HepG2 (cell line): Measurements from ENCODE around the gene DOCK4. TPM values are rescaled to one million over a fixed set of nuclear protein-coding genes. Genes with fewer than 3 reads are reported as not detected.

Experiments
- ATAC-seq: fragments of 200-7000 bp; cut with Tn5 transposase; 3 replicates; pipeline ENCODE4 v1.9.1; 2020; ENCODE audit warnings: mild to moderate bottlenecking, moderate library complexity
- BruUV-seq: library from RNA; stranded (reverse); fragments of 400-500 nt; replicated peaks from 2 replicates; lab custom pipeline; 2021; lab: Mats Ljungman, UMichigan
- CTCF ChIA-PET: fragments of 300-600 bp; formaldehyde crosslinking; extraction: SDS; loops from one replicate; lab custom pipeline; 2021; ENCODE audit warnings: low total read pairs, inconsistent platforms, low intra/inter-chr PET ratio; lab: Yijun Ruan, JAX
- POLR2A ChIA-PET: fragments of 350-600 bp; sonication (Branson Sonifier 250); formaldehyde crosslinking; loops from one replicate; lab custom pipeline; 2020; ENCODE audit warnings: antibody characterized with exemption, inconsistent platforms; lab: Yijun Ruan, JAX
- DNase-seq: peaks from one replicate; pipeline ENCODE4 v3.0.0-alpha.2; 2015; ENCODE audit warnings: low spot score
- FAIRE-seq: peaks from 3 replicates; lab custom pipeline; 2011; peaks lifted over from hg19 to GRCh38; lab: Jason Lieb, UNC
- H2AFZ ChIP-seq: one replicate; pipeline ENCODE4 v1.6.1; 2011; ENCODE audit warnings: low read length, inconsistent platforms
- H3K27ac ChIP-seq: fragments of 300-600 bp; 3 replicates; pipeline ENCODE4 v1.8.0; 2011; ENCODE audit warnings: mixed run types, mild to moderate bottlenecking, mixed read lengths, low read length, inconsistent platforms; ENCODE audit not compliant: insufficient read depth; ENCODE audit errors: extremely low read length
- H3K27me3 ChIP-seq, 2 experiments: fragments of 200-600 bp in 1 of 2; 2 replicates in 1 of 2; 3 replicates in 1 of 2; pipeline versions ENCODE4 v1.6.0 to v1.8.0; 2011; ENCODE audit warnings: low read length in 2 of 2, mild to moderate bottlenecking in 2 of 2, moderate library complexity in 2 of 2, inconsistent platforms in 1 of 2; ENCODE audit not compliant: insufficient read depth in 2 of 2, control insufficient read depth in 1 of 2
- H3K36me3 ChIP-seq, 2 experiments: fragments of 200-600 bp in 1 of 2; replicated peaks in 1 of 2; 2 replicates in 1 of 2; 3 replicates in 1 of 2; pipeline versions ENCODE4 v1.5.1 to v1.8.0; 2011; ENCODE audit warnings: low read length in 2 of 2, inconsistent platforms in 1 of 2; ENCODE audit not compliant: insufficient read depth in 2 of 2, control insufficient read depth in 1 of 2
- H3K4me1 ChIP-seq: 2 replicates; pipeline ENCODE4 v1.5.1; 2012; ENCODE audit warnings: low read length, inconsistent platforms; ENCODE audit not compliant: insufficient read depth
- H3K4me2 ChIP-seq: 2 replicates; pipeline ENCODE4 v1.6.0; 2011; ENCODE audit warnings: low read depth, low read length, inconsistent platforms
- H3K4me3 ChIP-seq, 3 experiments: fragments of 200-600 bp in 1 of 3; sonication (generic), shearing (Covaris generic) in 1 of 3; replicated peaks in 1 of 3; 2 replicates each; pipeline ENCODE4 v1.5.1; 2011 to 2016; ENCODE audit warnings: low read length in 3 of 3, inconsistent platforms in 2 of 3, low read depth in 2 of 3, mild to moderate bottlenecking in 2 of 3, control low read depth in 1 of 3, mixed read lengths in 1 of 3; ENCODE audit not compliant: insufficient read depth in 1 of 3
- H3K79me2 ChIP-seq: one replicate; pipeline ENCODE4 v1.6.1; 2011; ENCODE audit warnings: low read length, inconsistent platforms; ENCODE audit not compliant: insufficient read depth
- H3K9ac ChIP-seq: 2 replicates; pipeline ENCODE4 v1.6.0; 2011; ENCODE audit warnings: mild to moderate bottlenecking, low read depth, low read length, inconsistent platforms; ENCODE audit not compliant: insufficient read depth
- H3K9me3 ChIP-seq: 2 replicates; pipeline ENCODE4 v1.5.1; 2012; ENCODE audit warnings: mild to moderate bottlenecking, low read length
- H4K20me1 ChIP-seq: 2 replicates; pipeline ENCODE4 v1.6.0; 2011; ENCODE audit warnings: inconsistent platforms, mild to moderate bottlenecking, low read length, moderate library complexity; ENCODE audit not compliant: insufficient read depth
- BRD4 ChIP-seq: sonication (generic); formaldehyde crosslinking; IDR thresholded peaks from 2 replicates; pipeline ENCODE4 v1.4.0; 2020; ENCODE audit warnings: missing genetic modification reagents
- DPF2 ChIP-seq: sonication (generic); formaldehyde crosslinking; IDR thresholded peaks from 2 replicates; pipeline ENCODE4 v1.4.0; 2020; ENCODE audit warnings: mild to moderate bottlenecking, low read depth, missing genetic modification reagents, borderline replicate concordance
- ETV6 ChIP-seq: sonication (generic); formaldehyde crosslinking; conservative IDR thresholded peaks from 2 replicates; pipeline ENCODE4 v1.4.0; 2020; ENCODE audit warnings: missing genetic modification reagents
- GPN1 ChIP-seq: sonication (generic); formaldehyde crosslinking; IDR thresholded peaks from 2 replicates; pipeline ENCODE4 v1.5.1; 2020; ENCODE audit warnings: missing genetic modification reagents, borderline replicate concordance
- IKZF1 ChIP-seq: fragments of 450-650 bp; IDR thresholded peaks from 2 replicates; pipeline ENCODE4 v1.7.1; 2016
- MIER2 ChIP-seq: IDR thresholded peaks from 2 replicates; pipeline ENCODE4 v1.6.1; 2016; ENCODE audit warnings: missing biosample characterization, missing genetic modification reagents
- MZF1 ChIP-seq: sonication (generic); formaldehyde crosslinking; IDR thresholded peaks from 2 replicates; pipeline ENCODE4 v1.8.1; 2023; ENCODE audit warnings: mild to moderate bottlenecking, missing genetic modification reagents, borderline replicate concordance
- NCOA2 ChIP-seq: sonication (generic); formaldehyde crosslinking; IDR thresholded peaks from 2 replicates; pipeline ENCODE4 v1.8.0; 2022; ENCODE audit warnings: inconsistent platforms
- SIX1 ChIP-seq: sonication (generic); formaldehyde crosslinking; IDR thresholded peaks from 2 replicates; pipeline ENCODE4 v1.4.0; 2020; ENCODE audit warnings: missing genetic modification reagents, borderline replicate concordance
- SNAPC5 ChIP-seq: sonication (generic); formaldehyde crosslinking; IDR thresholded peaks from 2 replicates; pipeline ENCODE4 v1.8.1; 2023; ENCODE audit warnings: mild to moderate bottlenecking, missing genetic modification reagents, borderline replicate concordance
- TARDBP ChIP-seq: sonication (generic); formaldehyde crosslinking; IDR thresholded peaks from 2 replicates; pipeline ENCODE4 v1.8.0; 2022; ENCODE audit warnings: mild to moderate bottlenecking, missing genetic modification reagents
- ZFY ChIP-seq: sonication (generic); formaldehyde crosslinking; IDR thresholded peaks from 2 replicates; pipeline ENCODE4 v1.4.0; 2020; ENCODE audit warnings: missing genetic modification reagents
- ZNF292 ChIP-seq: sonication (generic); formaldehyde crosslinking; IDR thresholded peaks from 2 replicates; pipeline ENCODE4 v1.8.1; 2022; ENCODE audit warnings: mild to moderate bottlenecking, low read depth, missing genetic modification reagents, borderline replicate concordance
- ZNF468 ChIP-seq: sonication (generic); formaldehyde crosslinking; IDR thresholded peaks from 2 replicates; pipeline ENCODE4 v1.8.0; 2022; ENCODE audit warnings: mild to moderate bottlenecking, moderate library complexity, missing genetic modification reagents
- ZNF615 ChIP-seq: sonication (generic); formaldehyde crosslinking; IDR thresholded peaks from 2 replicates; pipeline ENCODE4 v1.5.0; 2020; ENCODE audit warnings: mild to moderate bottlenecking, missing genetic modification reagents, borderline replicate concordance
- ZNF619 ChIP-seq: sonication (generic); formaldehyde crosslinking; IDR thresholded peaks from 2 replicates; pipeline ENCODE4 v1.4.0; 2020; ENCODE audit warnings: mild to moderate bottlenecking, missing genetic modification reagents
- ZNF691 ChIP-seq: sonication (generic); formaldehyde crosslinking; IDR thresholded peaks from 2 replicates; pipeline ENCODE4 v1.4.0; 2020; ENCODE audit warnings: missing genetic modification reagents, low read depth, mild to moderate bottlenecking, borderline replicate concordance
- ZNF713 ChIP-seq: sonication (generic); formaldehyde crosslinking; IDR thresholded peaks from 2 replicates; pipeline ENCODE4 v1.4.0; 2020; ENCODE audit warnings: mild to moderate bottlenecking, missing genetic modification reagents
- ZSCAN30 ChIP-seq: sonication (generic); formaldehyde crosslinking; IDR thresholded peaks from 2 replicates; pipeline ENCODE4 v1.5.0; 2020; ENCODE audit warnings: mild to moderate bottlenecking, missing genetic modification reagents
- WGBS: methylation state at CpG from one replicate; pipeline ENCODE4 v1.1.6; 2017; ENCODE audit warnings: low lambda C conversion rate; 5-methylcytosine and 5-hydroxymethylcytosine counted together
- in situ Hi-C: cut with HindIII; loops from 2 replicates; pipeline ENCODE4 v1.10.0; 2017; ENCODE audit warnings: low pct_unique_long_range_greater_than_20kb; ENCODE audit not compliant: extremely low pct_ligation_motif_present
- intact Hi-C: fragments of 100-400 bp; cut with micrococcal nuclease; formaldehyde crosslinking; loops from one replicate; pipeline ENCODE4 v1.10.0; 2022; ENCODE audit not compliant: unreplicated experiment
- polyA plus RNA-seq, 8 experiments: library from polyadenylated mRNA; depleted of rRNA in 3 of 8; stranded (reverse) in 7 of 8; unstranded in 1 of 8; fragments of >200 nt; fragmentation: Illumina TruSeq in 4 of 8; extraction: Trizol in 4 of 8; gene quantifications; 2 replicates each; pipeline versions ENCODE4 v1.2.1 to v1.2.3, GENCODE V29; 2011 to 2016; ENCODE audit warnings: low read depth in 4 of 8, missing spikeins in 1 of 8, mixed read lengths in 1 of 8; ENCODE audit not compliant: insufficient read depth in 1 of 8
- total RNA-seq, 5 experiments: library from RNA; depleted of rRNA; stranded (reverse); fragments of >200 nt; fragmentation: Illumina TruSeq; extraction: Trizol; gene quantifications; 2 replicates each; pipeline ENCODE4 v1.2.3, GENCODE V29; 2016; ENCODE audit warnings: low read depth in 1 of 5
- TF ChIP-seq, protein P1 (sequence below): sonication (generic); formaldehyde crosslinking; IDR thresholded peaks from 2 replicates; pipeline ENCODE4 v1.5.0; 2020; ENCODE audit warnings: missing genetic modification reagents

Gene DOCK4
- total and polyA plus RNA-seq, 2 of the 13 experiments (the other 11 are each of a cell fraction or from before 2014, with no cell fraction given) = 13.5 to 17.4 TPM

GRCh38 chr7:111718886-111719285, 487.3 kb downstream of the DOCK4 start:
- TF ChIP-seq ZSCAN30 (CRISPR knock-in tag) = no peak
- no peak for TF ChIP-seq IKZF1
- TF ChIP-seq MIER2 = no peak
- no peak for TF ChIP-seq NCOA2
- no peak for TF ChIP-seq BRD4
- no peak for TF ChIP-seq ZFY (CRISPR knock-in tag)
- no peak for TF ChIP-seq ZNF619 (CRISPR knock-in tag)
- TF ChIP-seq ZNF292 (CRISPR knock-in tag) = no peak
- FAIRE-seq (no peak), ATAC-seq (no peak), DNase-seq (no peak)
- Histone ChIP-seq H3K9ac (no peak overlapping the region), H4K20me1 (no peaks in the 10 kb centered on the region), H3K27me3 (no peaks in the 10 kb centered on the region; a peak in 1 of 5 replicates), H3K36me3 (no peaks in the 10 kb centered on the region), H3K9me3 (no peaks in the 10 kb centered on the region), H3K79me2 (no peaks in the 10 kb centered on the region), H3K4me2 (no peak overlapping the region), H3K4me3 (no peak overlapping the region), H3K27ac (no peak overlapping the region), H3K4me1 (no peaks in the 10 kb centered on the region), H2AFZ (no peak overlapping the region)
- 1% methylated on average over 3 of the region's 3 CpGs for WGBS
- in situ Hi-C loops = no loop called here
- CTCF ChIA-PET = no interaction called here
- POLR2A ChIA-PET = no interaction called here
- intact Hi-C loops = no loop called here
- no TSS peak for BruUV-seq

DNA sequence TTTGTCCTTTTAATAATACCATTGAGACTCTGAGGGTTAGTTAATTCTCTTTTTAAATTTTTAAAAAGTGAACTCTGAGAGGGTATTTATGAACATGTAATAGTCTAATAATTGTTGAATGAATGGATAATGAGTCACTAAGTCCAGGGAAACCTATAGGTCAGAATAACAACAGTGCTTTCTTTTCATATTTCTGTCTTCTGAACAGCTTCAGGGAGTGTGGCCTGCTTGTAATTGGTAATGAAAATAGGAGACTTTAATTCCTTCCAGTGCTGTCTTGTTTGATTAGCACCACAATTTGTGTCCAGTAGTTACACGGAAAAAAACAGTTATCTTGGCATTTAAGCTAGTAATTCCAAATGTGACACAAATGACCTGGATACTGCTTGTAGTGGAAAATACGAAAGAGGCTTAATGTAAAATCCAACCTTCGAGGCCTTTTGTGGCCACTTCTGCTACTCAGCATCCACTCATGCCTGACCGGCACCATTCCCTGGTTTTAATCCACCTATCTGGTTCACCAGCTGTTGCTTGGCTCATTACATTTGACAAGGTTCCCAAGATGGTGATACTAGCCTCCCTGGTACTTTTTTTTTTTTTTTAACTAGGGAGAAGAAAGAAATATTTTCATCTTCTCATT, 494.7 kb downstream of the DOCK4 start:
- ChIA-PET CTCF (no interaction called here), POLR2A (no interaction called here)
- intact Hi-C loops (no loop called here), in situ Hi-C loops (no loop called here)
- no peak for DNase-seq
- WGBS = 15% methylated on average over 4 of the region's 4 CpGs
- no peak overlapping the region for H3K4me2 ChIP-seq
- H3K36me3 ChIP-seq = no peaks in the 10 kb centered on the region
- ATAC-seq = no peak
- no TSS peak for BruUV-seq
- no peaks in the 10 kb centered on the region for H3K9me3 ChIP-seq
- no peaks in the 10 kb centered on the region for H3K79me2 ChIP-seq
- H4K20me1 ChIP-seq = no peaks in the 10 kb centered on the region
- FAIRE-seq = no peak
- no peak overlapping the region for H3K4me3 ChIP-seq
- H3K27me3 ChIP-seq = no peaks in the 10 kb centered on the region; a peak in 1 of 5 replicates
- no peaks in the 10 kb centered on the region for H3K4me1 ChIP-seq
- H2AFZ ChIP-seq = no peak overlapping the region
- no peak overlapping the region for H3K27ac ChIP-seq
- H3K9ac ChIP-seq = no peak overlapping the region
- TF ChIP-seq ZNF713 (CRISPR knock-in tag) (no peak), ZNF691 (CRISPR knock-in tag) (no peak), SNAPC5 (CRISPR knock-in tag) (no peak), MZF1 (CRISPR knock-in tag) (no peak), SIX1 (CRISPR knock-in tag) (no peak), DPF2 (CRISPR knock-in tag) (no peak), ZNF468 (CRISPR knock-in tag) (no peak), GPN1 (no peak), TARDBP (CRISPR knock-in tag) (no peak), ZNF615 (CRISPR knock-in tag) (no peak), ETV6 (CRISPR knock-in tag) (no peak)
- TF ChIP-seq, protein P1, sequence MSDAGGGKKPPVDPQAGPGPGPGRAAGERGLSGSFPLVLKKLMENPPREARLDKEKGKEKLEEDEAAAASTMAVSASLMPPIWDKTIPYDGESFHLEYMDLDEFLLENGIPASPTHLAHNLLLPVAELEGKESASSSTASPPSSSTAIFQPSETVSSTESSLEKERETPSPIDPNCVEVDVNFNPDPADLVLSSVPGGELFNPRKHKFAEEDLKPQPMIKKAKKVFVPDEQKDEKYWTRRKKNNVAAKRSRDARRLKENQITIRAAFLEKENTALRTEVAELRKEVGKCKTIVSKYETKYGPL (CRISPR knock-in tag) = no peak
